Liver (tissue), 9 donors: Measurements from ENCODE around the gene NRG4. TPM values are rescaled to one million over a fixed set of nuclear protein-coding genes. Genes with fewer than 3 reads are reported as not detected.

ENCODE experiments used
- DNase-seq: peaks from one replicate; pipeline ENCODE4 v3.0.0-alpha.2; 2017; ENCODE audit warnings: low spot score
- H3K27ac ChIP-seq, 2 donors: one replicate each; pipeline ENCODE4 v1.7.0; 2013; ENCODE audit warnings: inconsistent platforms in 2 of 2, low read length in 2 of 2, control low read depth in 1 of 2, low read depth in 1 of 2, mild to moderate bottlenecking in 1 of 2
- H3K27me3 ChIP-seq, 4 donors: one replicate each; pipeline versions ENCODE4 v1.6.1 to v1.7.0; 2013; ENCODE audit warnings: low read length in 3 of 4, inconsistent platforms in 1 of 4, mild to moderate bottlenecking in 1 of 4, moderate library complexity in 1 of 4; ENCODE audit not compliant: control insufficient read depth in 4 of 4, insufficient read depth in 4 of 4
- H3K36me3 ChIP-seq, 4 donors: one replicate each; pipeline versions ENCODE4 v1.6.1 to v1.7.0; 2013; ENCODE audit warnings: low read length in 3 of 4, mild to moderate bottlenecking in 3 of 4, low read depth in 1 of 4, moderate library complexity in 1 of 4; ENCODE audit not compliant: control insufficient read depth in 4 of 4, insufficient read depth in 3 of 4
- H3K4me1 ChIP-seq, 4 donors: one replicate each; pipeline versions ENCODE4 v1.6.1 to v1.7.0; 2013; ENCODE audit warnings: low read length in 3 of 4, mild to moderate bottlenecking in 3 of 4, moderate library complexity in 1 of 4; ENCODE audit not compliant: control insufficient read depth in 4 of 4, insufficient read depth in 4 of 4
- H3K4me3 ChIP-seq, 3 donors: one replicate each; pipeline versions ENCODE4 v1.6.1 to v1.7.0; 2013; ENCODE audit warnings: low read length in 3 of 3, control low read depth in 1 of 3, low read depth in 1 of 3, mild to moderate bottlenecking in 1 of 3
- H3K9ac ChIP-seq, 2 donors: one replicate each; pipeline ENCODE4 v1.7.0; 2013; ENCODE audit warnings: low read length in 2 of 2, mild to moderate bottlenecking in 2 of 2, moderate library complexity in 2 of 2, control low read depth in 1 of 2, low read depth in 1 of 2
- H3K9me3 ChIP-seq, 4 donors: one replicate each; pipeline versions ENCODE4 v1.6.1 to v1.7.0; 2013; ENCODE audit warnings: low read length in 3 of 4; ENCODE audit not compliant: control insufficient read depth in 4 of 4
- ATF3 ChIP-seq: IDR thresholded peaks from 2 replicates; pipeline ENCODE4 v1.6.1; 2016; ENCODE audit warnings: antibody characterized with exemption
- CTCF ChIP-seq: fragments of 150-350 bp; IDR thresholded peaks from 2 replicates; pipeline ENCODE4 v1.5.1; 2017; ENCODE audit warnings: improper control_type of control experiment, low read depth, low read length; ENCODE audit not compliant: missing input control
- EGR1 ChIP-seq, 2 donors: IDR thresholded peaks; 2 replicates each; pipeline ENCODE4 v1.6.1; 2016 to 2018; ENCODE audit warnings: antibody characterized with exemption in 2 of 2, low read depth in 2 of 2
- FOXA2 ChIP-seq: IDR thresholded peaks from 2 replicates; pipeline ENCODE4 v1.6.1; 2016; ENCODE audit warnings: antibody characterized with exemption
- GABPA ChIP-seq, 2 donors: IDR thresholded peaks in 1 of 2; conservative IDR thresholded peaks in 1 of 2; 2 replicates each; pipeline ENCODE4 v1.6.1; 2016; ENCODE audit warnings: antibody characterized with exemption in 2 of 2, mild to moderate bottlenecking in 1 of 2, moderate library complexity in 1 of 2
- HNF4A ChIP-seq, 2 donors: conservative IDR thresholded peaks; 2 replicates each; pipeline ENCODE4 v1.6.1; 2016; ENCODE audit warnings: antibody characterized with exemption in 2 of 2, mild to moderate bottlenecking in 2 of 2
- HNF4G ChIP-seq: IDR thresholded peaks from 2 replicates; pipeline ENCODE4 v1.6.1; 2016; ENCODE audit warnings: antibody characterized with exemption
- JUND ChIP-seq, 2 donors: IDR thresholded peaks; 2 replicates each; pipeline ENCODE4 v1.6.1; 2016; ENCODE audit warnings: antibody characterized with exemption in 2 of 2
- MAX ChIP-seq: IDR thresholded peaks from 2 replicates; pipeline ENCODE4 v1.6.1; 2016; ENCODE audit warnings: antibody characterized with exemption
- NR2F2 ChIP-seq: IDR thresholded peaks from 2 replicates; pipeline ENCODE4 v1.6.1; 2016; ENCODE audit warnings: antibody characterized with exemption
- RXRA ChIP-seq, 2 donors: IDR thresholded peaks; 2 replicates each; pipeline ENCODE4 v1.6.1; 2017 to 2018; ENCODE audit warnings: antibody characterized with exemption in 2 of 2, mild to moderate bottlenecking in 1 of 2
- SP1 ChIP-seq: IDR thresholded peaks from 2 replicates; pipeline ENCODE4 v1.6.1; 2018; ENCODE audit warnings: antibody characterized with exemption, mild to moderate bottlenecking
- TAF1 ChIP-seq: conservative IDR thresholded peaks from 2 replicates; pipeline ENCODE4 v1.6.1; 2016; ENCODE audit warnings: antibody characterized with exemption, mild to moderate bottlenecking
- YY1 ChIP-seq: IDR thresholded peaks from 2 replicates; pipeline ENCODE4 v1.6.1; 2016; ENCODE audit warnings: antibody characterized with exemption, mild to moderate bottlenecking
- WGBS: extraction: QIAGEN DNeasy Blood & Tissue Kit; methylation state at CpG from one replicate; pipeline ENCODE4 v1.1.7; 2013; 5-methylcytosine and 5-hydroxymethylcytosine counted together
- polyA plus RNA-seq, 2 donors: library from polyadenylated mRNA; stranded (reverse) in 1 of 2; unstranded in 1 of 2; fragments of 200-250 nt in 1 of 2; fragments of >200 nt in 1 of 2; fragmentation: Nextera tagmentation in 1 of 2; extraction: Ambion mirVana in 1 of 2; gene quantifications; one replicate each; pipeline versions ENCODE4 v1.2.1 to v1.2.3, GENCODE V29; 2013 to 2015
- total RNA-seq, 2 donors: library from RNA; depleted of rRNA; stranded (reverse); fragments of >200 nt; gene quantifications; one replicate each; pipeline ENCODE4 v1.2.3, GENCODE V29; 2014
- TF ChIP-seq, protein P1 (sequence below): IDR thresholded peaks from 2 replicates; pipeline ENCODE4 v1.6.1; 2016; ENCODE audit warnings: antibody characterized with exemption
- TF ChIP-seq, protein P2 (sequence below): IDR thresholded peaks from 2 replicates; pipeline ENCODE4 v1.6.1; 2016; ENCODE audit warnings: antibody characterized with exemption, mild to moderate bottlenecking
- donor health status: healthy.
- donor health status: healthy.
- donor health status: healthy.
- donor health status: healthy.
- donor health status: healthy.

NRG4 gene
- total and polyA plus RNA-seq, 4 donors, result 0.51 to 1.3 (median 1.0) TPM; not detected in 1

DNA sequence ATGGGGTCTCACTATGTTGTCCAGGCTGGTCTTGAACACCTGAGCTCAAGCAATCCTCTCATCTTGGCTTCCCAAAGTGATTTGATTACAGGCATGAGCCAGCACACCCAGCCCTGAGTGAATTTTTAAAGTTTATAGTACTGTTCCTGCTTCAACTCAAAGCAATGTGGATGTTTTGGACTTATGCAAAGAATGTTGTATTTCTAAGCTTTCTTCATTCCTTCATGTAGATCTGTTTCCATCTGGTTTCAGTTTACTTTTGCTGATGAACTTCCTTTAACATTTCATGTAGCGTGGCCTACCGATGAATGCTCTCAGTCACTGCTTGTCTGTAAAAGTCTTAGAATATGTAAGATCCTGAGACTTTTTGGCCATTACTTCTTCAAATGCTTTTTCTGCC lies 23.2 kb downstream of the NRG4 start:
- Histone ChIP-seq H3K27me3 (no peaks in the 10 kb centered on the region), H3K4me1 (no peaks in the 10 kb centered on the region), H3K4me3 (no peak overlapping the region), H3K9ac (no peak overlapping the region), H3K36me3 (no peaks in the 10 kb centered on the region), H3K9me3 (no peaks in the 10 kb centered on the region), H3K27ac (no peak overlapping the region)
- 91% methylated on average over 2 of the region's 2 CpGs for WGBS
- no peak for DNase-seq
- no peak for TF ChIP-seq YY1
- no peak for TF ChIP-seq EGR1 (IDR thresholded peaks at IDR 0.05; ENCODE audit: low read depth in 2 of 2)
- no peak for TF ChIP-seq CTCF
- TF ChIP-seq MAX, result no peak
- TF ChIP-seq JUND (IDR thresholded peaks at IDR 0.05), result no peak
- TF ChIP-seq, protein P1, sequence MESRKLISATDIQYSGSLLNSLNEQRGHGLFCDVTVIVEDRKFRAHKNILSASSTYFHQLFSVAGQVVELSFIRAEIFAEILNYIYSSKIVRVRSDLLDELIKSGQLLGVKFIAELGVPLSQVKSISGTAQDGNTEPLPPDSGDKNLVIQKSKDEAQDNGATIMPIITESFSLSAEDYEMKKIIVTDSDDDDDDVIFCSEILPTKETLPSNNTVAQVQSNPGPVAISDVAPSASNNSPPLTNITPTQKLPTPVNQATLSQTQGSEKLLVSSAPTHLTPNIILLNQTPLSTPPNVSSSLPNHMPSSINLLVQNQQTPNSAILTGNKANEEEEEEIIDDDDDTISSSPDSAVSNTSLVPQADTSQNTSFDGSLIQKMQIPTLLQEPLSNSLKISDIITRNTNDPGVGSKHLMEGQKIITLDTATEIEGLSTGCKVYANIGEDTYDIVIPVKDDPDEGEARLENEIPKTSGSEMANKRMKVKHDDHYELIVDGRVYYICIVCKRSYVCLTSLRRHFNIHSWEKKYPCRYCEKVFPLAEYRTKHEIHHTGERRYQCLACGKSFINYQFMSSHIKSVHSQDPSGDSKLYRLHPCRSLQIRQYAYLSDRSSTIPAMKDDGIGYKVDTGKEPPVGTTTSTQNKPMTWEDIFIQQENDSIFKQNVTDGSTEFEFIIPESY, result no peak
- no peak for TF ChIP-seq HNF4A (conservative IDR thresholded peaks at IDR 0.05)
- no peak for TF ChIP-seq NR2F2
- no peak for TF ChIP-seq SP1
- no peak for TF ChIP-seq ATF3

GRCh38 chr15:75985971-75986370 lies 26.3 kb downstream of the NRG4 start:
- H3K4me1 ChIP-seq, result no peaks in the 10 kb centered on the region
- TF ChIP-seq GABPA (IDR thresholded peaks at IDR 0.05 in 1 of 2, conservative IDR thresholded peaks at IDR 0.05 in 1 of 2), result no peak
- TF ChIP-seq HNF4G, result no peak
- no peak for TF ChIP-seq ATF3
- TF ChIP-seq YY1, result no peak
- no peak for TF ChIP-seq HNF4A (conservative IDR thresholded peaks at IDR 0.05)
- no peak for TF ChIP-seq NR2F2
- no peak for TF ChIP-seq EGR1 (IDR thresholded peaks at IDR 0.05; ENCODE audit: low read depth in 2 of 2)
- TF ChIP-seq, protein P2, sequence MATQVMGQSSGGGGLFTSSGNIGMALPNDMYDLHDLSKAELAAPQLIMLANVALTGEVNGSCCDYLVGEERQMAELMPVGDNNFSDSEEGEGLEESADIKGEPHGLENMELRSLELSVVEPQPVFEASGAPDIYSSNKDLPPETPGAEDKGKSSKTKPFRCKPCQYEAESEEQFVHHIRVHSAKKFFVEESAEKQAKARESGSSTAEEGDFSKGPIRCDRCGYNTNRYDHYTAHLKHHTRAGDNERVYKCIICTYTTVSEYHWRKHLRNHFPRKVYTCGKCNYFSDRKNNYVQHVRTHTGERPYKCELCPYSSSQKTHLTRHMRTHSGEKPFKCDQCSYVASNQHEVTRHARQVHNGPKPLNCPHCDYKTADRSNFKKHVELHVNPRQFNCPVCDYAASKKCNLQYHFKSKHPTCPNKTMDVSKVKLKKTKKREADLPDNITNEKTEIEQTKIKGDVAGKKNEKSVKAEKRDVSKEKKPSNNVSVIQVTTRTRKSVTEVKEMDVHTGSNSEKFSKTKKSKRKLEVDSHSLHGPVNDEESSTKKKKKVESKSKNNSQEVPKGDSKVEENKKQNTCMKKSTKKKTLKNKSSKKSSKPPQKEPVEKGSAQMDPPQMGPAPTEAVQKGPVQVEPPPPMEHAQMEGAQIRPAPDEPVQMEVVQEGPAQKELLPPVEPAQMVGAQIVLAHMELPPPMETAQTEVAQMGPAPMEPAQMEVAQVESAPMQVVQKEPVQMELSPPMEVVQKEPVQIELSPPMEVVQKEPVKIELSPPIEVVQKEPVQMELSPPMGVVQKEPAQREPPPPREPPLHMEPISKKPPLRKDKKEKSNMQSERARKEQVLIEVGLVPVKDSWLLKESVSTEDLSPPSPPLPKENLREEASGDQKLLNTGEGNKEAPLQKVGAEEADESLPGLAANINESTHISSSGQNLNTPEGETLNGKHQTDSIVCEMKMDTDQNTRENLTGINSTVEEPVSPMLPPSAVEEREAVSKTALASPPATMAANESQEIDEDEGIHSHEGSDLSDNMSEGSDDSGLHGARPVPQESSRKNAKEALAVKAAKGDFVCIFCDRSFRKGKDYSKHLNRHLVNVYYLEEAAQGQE, result no peak
- no peak for TF ChIP-seq JUND (IDR thresholded peaks at IDR 0.05)
- no peak for TF ChIP-seq SP1
- no peak for TF ChIP-seq TAF1
- no peak for TF ChIP-seq RXRA (IDR thresholded peaks at IDR 0.05)
- no peak for TF ChIP-seq CTCF
- TF ChIP-seq, protein P1, result no peak
- no peak for TF ChIP-seq MAX
- no peak for TF ChIP-seq FOXA2
- 80% methylated on average over 1 of the region's 1 CpG for WGBS
- no peak overlapping the region for H3K4me3 ChIP-seq
- H3K9me3 ChIP-seq, result no peaks in the 10 kb centered on the region
- no peak overlapping the region for H3K27ac ChIP-seq
- no peaks in the 10 kb centered on the region for H3K27me3 ChIP-seq
- DNase-seq, result no peak
- H3K9ac ChIP-seq, result no peak overlapping the region
- H3K36me3 ChIP-seq, result no peaks in the 10 kb centered on the region
